Measurements from ENCODE around the gene CDR2L. TPM values are rescaled to one million over a fixed set of nuclear protein-coding genes. Genes with fewer than 3 reads are reported as not detected.

CDR2L gene
- total RNA-seq, 1 experiment from 2014 or later: 31.0 TPM

- Mint-ChIP-seq H3K4me1 (peaks cover 9% of the 10 kb centered on the region), H3K36me3 (no peaks in the 10 kb centered on the region), H3K9me3 (no peaks in the 10 kb centered on the region), H3K4me3 (no peak overlapping the region), H3K27ac (no peak overlapping the region), H3K27me3 (ENCODE audit: low read depth) (peaks cover 9% of the 10 kb centered on the region)
- no peak for DNase-seq (ENCODE audit: low spot score)
- TF ChIP-seq ZNF317 (CRISPR knock-in tag; IDR thresholded peaks at IDR 0.05; ENCODE audit: borderline replicate concordance, low read depth): no peak
- TF ChIP-seq HMGXB4 (CRISPR knock-in tag; IDR thresholded peaks at IDR 0.05): no peak
- TF ChIP-seq ZNF138 (CRISPR knock-in tag; conservative IDR thresholded peaks at IDR 0.05): no peak
- no peak for TF ChIP-seq CBFB (CRISPR knock-in tag; IDR thresholded peaks at IDR 0.05; ENCODE audit: low read depth)
- no peak for TF ChIP-seq ZNF263 (CRISPR knock-in tag; IDR thresholded peaks at IDR 0.05; ENCODE audit: low read depth)
- no peak for TF ChIP-seq ATF2 (CRISPR knock-in tag; IDR thresholded peaks at IDR 0.05; ENCODE audit: borderline replicate concordance, low read depth)
- no peak for TF ChIP-seq FOXP1 (CRISPR knock-in tag; IDR thresholded peaks at IDR 0.05; ENCODE audit: borderline replicate concordance)
- ATAC-seq: no peak
- ChIA-PET POLR2A (no interaction called here), CTCF (interaction anchor here (1.0 to 6.5 kb wide), 2 partner anchors 32 to 92 kb away, joined by 4 to 206 read pairs; partner anchors contain the start of genes OTOP2 and USH1G)
These were observed 33.3 kb upstream of the CDR2L start for GRCh38 chr17:74954115-74954514.

GRCh38 chr17:74954665-74955421 lies 32.6 kb upstream of the CDR2L start:
- ChIA-PET CTCF (interaction anchor here (1.0 to 6.5 kb wide), 3 partner anchors 9 to 93 kb away, joined by 3 to 206 read pairs (median 4); partner anchors contain the start of genes OTOP2 and USH1G), POLR2A (no interaction called here)
- Mint-ChIP-seq H3K27me3 (ENCODE audit: low read depth) (peaks cover 14% of the 10 kb centered on the region), H3K27ac (no peak overlapping the region), H3K36me3 (no peaks in the 10 kb centered on the region), H3K4me3 (no peak overlapping the region), H3K9me3 (no peaks in the 10 kb centered on the region), H3K4me1 (peaks cover 7% of the 10 kb centered on the region)
- DNase-seq (ENCODE audit: low spot score): no peak
- ATAC-seq: no peak
- no peak for TF ChIP-seq FOXP4 (CRISPR knock-in tag; IDR thresholded peaks at IDR 0.05)
- TF ChIP-seq, protein P1, sequence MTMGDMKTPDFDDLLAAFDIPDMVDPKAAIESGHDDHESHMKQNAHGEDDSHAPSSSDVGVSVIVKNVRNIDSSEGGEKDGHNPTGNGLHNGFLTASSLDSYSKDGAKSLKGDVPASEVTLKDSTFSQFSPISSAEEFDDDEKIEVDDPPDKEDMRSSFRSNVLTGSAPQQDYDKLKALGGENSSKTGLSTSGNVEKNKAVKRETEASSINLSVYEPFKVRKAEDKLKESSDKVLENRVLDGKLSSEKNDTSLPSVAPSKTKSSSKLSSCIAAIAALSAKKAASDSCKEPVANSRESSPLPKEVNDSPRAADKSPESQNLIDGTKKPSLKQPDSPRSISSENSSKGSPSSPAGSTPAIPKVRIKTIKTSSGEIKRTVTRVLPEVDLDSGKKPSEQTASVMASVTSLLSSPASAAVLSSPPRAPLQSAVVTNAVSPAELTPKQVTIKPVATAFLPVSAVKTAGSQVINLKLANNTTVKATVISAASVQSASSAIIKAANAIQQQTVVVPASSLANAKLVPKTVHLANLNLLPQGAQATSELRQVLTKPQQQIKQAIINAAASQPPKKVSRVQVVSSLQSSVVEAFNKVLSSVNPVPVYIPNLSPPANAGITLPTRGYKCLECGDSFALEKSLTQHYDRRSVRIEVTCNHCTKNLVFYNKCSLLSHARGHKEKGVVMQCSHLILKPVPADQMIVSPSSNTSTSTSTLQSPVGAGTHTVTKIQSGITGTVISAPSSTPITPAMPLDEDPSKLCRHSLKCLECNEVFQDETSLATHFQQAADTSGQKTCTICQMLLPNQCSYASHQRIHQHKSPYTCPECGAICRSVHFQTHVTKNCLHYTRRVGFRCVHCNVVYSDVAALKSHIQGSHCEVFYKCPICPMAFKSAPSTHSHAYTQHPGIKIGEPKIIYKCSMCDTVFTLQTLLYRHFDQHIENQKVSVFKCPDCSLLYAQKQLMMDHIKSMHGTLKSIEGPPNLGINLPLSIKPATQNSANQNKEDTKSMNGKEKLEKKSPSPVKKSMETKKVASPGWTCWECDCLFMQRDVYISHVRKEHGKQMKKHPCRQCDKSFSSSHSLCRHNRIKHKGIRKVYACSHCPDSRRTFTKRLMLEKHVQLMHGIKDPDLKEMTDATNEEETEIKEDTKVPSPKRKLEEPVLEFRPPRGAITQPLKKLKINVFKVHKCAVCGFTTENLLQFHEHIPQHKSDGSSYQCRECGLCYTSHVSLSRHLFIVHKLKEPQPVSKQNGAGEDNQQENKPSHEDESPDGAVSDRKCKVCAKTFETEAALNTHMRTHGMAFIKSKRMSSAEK (CRISPR knock-in tag; IDR thresholded peaks at IDR 0.05; ENCODE audit: borderline replicate concordance): no peak
- TF ChIP-seq, protein P2, sequence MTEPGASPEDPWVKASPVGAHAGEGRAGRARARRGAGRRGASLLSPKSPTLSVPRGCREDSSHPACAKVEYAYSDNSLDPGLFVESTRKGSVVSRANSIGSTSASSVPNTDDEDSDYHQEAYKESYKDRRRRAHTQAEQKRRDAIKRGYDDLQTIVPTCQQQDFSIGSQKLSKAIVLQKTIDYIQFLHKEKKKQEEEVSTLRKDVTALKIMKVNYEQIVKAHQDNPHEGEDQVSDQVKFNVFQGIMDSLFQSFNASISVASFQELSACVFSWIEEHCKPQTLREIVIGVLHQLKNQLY (CRISPR knock-in tag; IDR thresholded peaks at IDR 0.05): no peak
- TF ChIP-seq USF1 (CRISPR knock-in tag; IDR thresholded peaks at IDR 0.05): no peak
- no peak for TF ChIP-seq NFYB (CRISPR knock-in tag; conservative IDR thresholded peaks at IDR 0.05; ENCODE audit: low read depth)
- no peak for TF ChIP-seq NR3C1 (CRISPR knock-in tag; conservative IDR thresholded peaks at IDR 0.05; ENCODE audit: low read depth)
- no peak for TF ChIP-seq JUN (CRISPR knock-in tag; IDR thresholded peaks at IDR 0.05)
- no peak for TF ChIP-seq ATF1 (CRISPR knock-in tag; IDR thresholded peaks at IDR 0.05)
- TF ChIP-seq ZNF232 (CRISPR knock-in tag; IDR thresholded peaks at IDR 0.05): no peak
- no peak for TF ChIP-seq GABPB1 (CRISPR knock-in tag; IDR thresholded peaks at IDR 0.05)
- TF ChIP-seq CTCF (IDR thresholded peaks at IDR 0.05): no peak

Data from WTC11 (cell line).